ENCODE measurements around the gene ZNF862.

- TF ChIP-seq CTCF (IDR thresholded peaks at IDR 0.05) (no peak), POLR2A (IDR thresholded peaks at IDR 0.05) (no peak)
Measured at GRCh38 chr7:149819961-149820340, 18.2 kb upstream of the ZNF862 start.

All from Peyer's patch (tissue), 4 donors.